ENCODE results near the gene EFHC2. TPM values are rescaled to one million over a fixed set of nuclear protein-coding genes. Genes with fewer than 3 reads are reported as not detected.

Gene EFHC2
- total RNA-seq, 1 experiment from 2014 or later: not detected

DNA sequence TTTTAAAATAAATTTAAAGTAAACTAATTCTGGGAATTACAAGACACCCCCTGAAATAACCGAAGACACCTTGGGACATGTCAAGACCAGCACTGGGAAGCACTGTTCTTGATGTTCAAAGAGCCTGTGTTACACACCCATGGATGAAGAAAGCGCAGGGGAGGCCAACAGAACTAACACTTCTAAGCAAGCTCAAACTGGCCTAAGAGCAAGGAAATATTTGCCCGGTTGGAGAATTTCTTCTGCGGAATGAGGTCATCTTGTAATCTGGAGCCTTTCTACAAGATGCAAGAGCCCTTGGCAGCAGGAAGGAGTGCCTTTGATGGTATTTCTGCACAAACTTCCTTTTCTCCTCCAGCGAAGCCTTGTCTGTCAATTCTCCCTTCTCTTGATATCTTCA lies 9.3 kb upstream of the EFHC2 start:
- DNase-seq (ENCODE audit: low read depth, low spot score): no peak
- no peak overlapping the region for H3K9ac ChIP-seq (ENCODE audit: low read length)
- no peak for TF ChIP-seq ELF1 (IDR thresholded peaks at IDR 0.05; ENCODE audit: borderline replicate concordance, low read depth)
- TF ChIP-seq CBX3 (IDR thresholded peaks at IDR 0.05; ENCODE audit: low read depth): no peak
- no peak for TF ChIP-seq EGR1 (IDR thresholded peaks at IDR 0.05; ENCODE audit: low read depth)
- TF ChIP-seq SP1 (IDR thresholded peaks at IDR 0.05; ENCODE audit: low read depth): no peak
- no peak for TF ChIP-seq EZH2phosphoT487 (IDR thresholded peaks at IDR 0.05; ENCODE audit: borderline replicate concordance)
- no peak for TF ChIP-seq JUND (IDR thresholded peaks at IDR 0.05)
- no peak for TF ChIP-seq TCF7L2 (IDR thresholded peaks at IDR 0.05; ENCODE audit: borderline replicate concordance, extremely low read depth, insufficient read depth, insufficient read length)
- no peak for TF ChIP-seq SIN3A (IDR thresholded peaks at IDR 0.05; ENCODE audit: low read depth)
- no peak for TF ChIP-seq YY1 (IDR thresholded peaks at IDR 0.05; ENCODE audit: extremely low read depth, insufficient replicate concordance, low read depth, low read length)
- no peak for TF ChIP-seq CEBPB (IDR thresholded peaks at IDR 0.05; ENCODE audit: low read depth)
- TF ChIP-seq SRF (IDR thresholded peaks at IDR 0.05; ENCODE audit: low read depth): no peak
- TF ChIP-seq RAD21 (IDR thresholded peaks at IDR 0.05; ENCODE audit: low read depth): no peak
- TF ChIP-seq, protein P1, sequence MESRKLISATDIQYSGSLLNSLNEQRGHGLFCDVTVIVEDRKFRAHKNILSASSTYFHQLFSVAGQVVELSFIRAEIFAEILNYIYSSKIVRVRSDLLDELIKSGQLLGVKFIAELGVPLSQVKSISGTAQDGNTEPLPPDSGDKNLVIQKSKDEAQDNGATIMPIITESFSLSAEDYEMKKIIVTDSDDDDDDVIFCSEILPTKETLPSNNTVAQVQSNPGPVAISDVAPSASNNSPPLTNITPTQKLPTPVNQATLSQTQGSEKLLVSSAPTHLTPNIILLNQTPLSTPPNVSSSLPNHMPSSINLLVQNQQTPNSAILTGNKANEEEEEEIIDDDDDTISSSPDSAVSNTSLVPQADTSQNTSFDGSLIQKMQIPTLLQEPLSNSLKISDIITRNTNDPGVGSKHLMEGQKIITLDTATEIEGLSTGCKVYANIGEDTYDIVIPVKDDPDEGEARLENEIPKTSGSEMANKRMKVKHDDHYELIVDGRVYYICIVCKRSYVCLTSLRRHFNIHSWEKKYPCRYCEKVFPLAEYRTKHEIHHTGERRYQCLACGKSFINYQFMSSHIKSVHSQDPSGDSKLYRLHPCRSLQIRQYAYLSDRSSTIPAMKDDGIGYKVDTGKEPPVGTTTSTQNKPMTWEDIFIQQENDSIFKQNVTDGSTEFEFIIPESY (IDR thresholded peaks at IDR 0.05; ENCODE audit: extremely low read depth, insufficient replicate concordance, low read length): no peak
- no peak for TF ChIP-seq ZNF274 (IDR thresholded peaks at IDR 0.05; ENCODE audit: low read depth, low read length)
- ChIA-PET RAD21 (ENCODE audit: low non-redundant PET in 1 of 2, low total read pairs in 2 of 2, uncharacterized antibody in 2 of 2, unreplicated experiment in 2 of 2) (no interaction called here), CTCF (no interaction called here), POLR2A (no interaction called here)
- H3K4me1 ChIP-seq (ENCODE audit: control insufficient read depth in 1 of 2, insufficient read depth in 2 of 2, low read length in 2 of 2): no peaks in the 10 kb centered on the region
- ATAC-seq: no peak
- BruUV-seq (replicated peaks): no TSS peak
- H3K4me2 ChIP-seq (ENCODE audit: low read length): no peak overlapping the region
- H3K27me3 ChIP-seq (ENCODE audit: insufficient read depth, low read length): no peaks in the 10 kb centered on the region
- intact Hi-C loops (cut with micrococcal nuclease): no loop called here
- H2AFZ ChIP-seq (ENCODE audit: low read depth, low read length, poor library complexity, severe bottlenecking): no peak overlapping the region
- no peaks in the 10 kb centered on the region for H3K9me3 ChIP-seq (ENCODE audit: control insufficient read depth in 1 of 2, insufficient read depth in 1 of 2, low read depth in 1 of 2, low read length in 2 of 2)
- no peaks in the 10 kb centered on the region for H4K20me1 ChIP-seq (ENCODE audit: insufficient read depth)
- no peaks in the 10 kb centered on the region for H3K9me2 ChIP-seq (ENCODE audit: insufficient read depth)
- no peak overlapping the region for H3K4me3 ChIP-seq (replicated peaks in 1 of 2; ENCODE audit: low read depth in 1 of 2, low read length in 2 of 2)
- no peak overlapping the region for H3K27ac ChIP-seq (ENCODE audit: low read depth, low read length)
- no peaks in the 10 kb centered on the region for H3K36me3 ChIP-seq (ENCODE audit: control insufficient read depth in 1 of 2, insufficient read depth in 2 of 2, low read length in 2 of 2)
- H3K79me2 ChIP-seq (ENCODE audit: insufficient read depth, low read length): no peaks in the 10 kb centered on the region
